ENCODE results near the gene MEDAG. TPM values are rescaled to one million over a fixed set of nuclear protein-coding genes. Genes with fewer than 3 reads are reported as not detected.

The MEDAG gene
- total and polyA plus RNA-seq, 8 donors, result 0.89 to 57.9 (median 7.5) TPM

GRCh38 chr13:30972888-30973377, 66.9 kb downstream of the MEDAG start:
- no peak for TF ChIP-seq CTCF (IDR thresholded peaks at IDR 0.05)
- TF ChIP-seq POLR2A (IDR thresholded peaks at IDR 0.05), result no peak
- TF ChIP-seq EP300 (IDR thresholded peaks at IDR 0.05), result no peak
- no peak for TF ChIP-seq POLR2AphosphoS5 (IDR thresholded peaks at IDR 0.05)
- H3K36me3 ChIP-seq, result no peaks in the 10 kb centered on the region
- intact Hi-C loops (cut with DNase I; ENCODE audit: low total_unique reads), result no loop called here
- WGBS, 5 donors, result 0 to 5% (median 2%) methylated on average over 1 of the region's 1 CpG
- no peaks in the 10 kb centered on the region for H3K27me3 ChIP-seq
- DNase-seq, result peak in 1 of 2 donors; percentile 85
- H3K9me3 ChIP-seq, result no peaks in the 10 kb centered on the region
- H3K4me3 ChIP-seq, result no peak overlapping the region
- peaks cover 0 to 11% (median 6%) of the 10 kb centered on the region in 4 donors for H3K4me1 ChIP-seq
- no peak overlapping the region for H3K27ac ChIP-seq

- H3K36me3 ChIP-seq, result no peaks in the 10 kb centered on the region
- no peaks in the 10 kb centered on the region for H3K9me3 ChIP-seq
- no peak for TF ChIP-seq CTCF (IDR thresholded peaks at IDR 0.05)
- no peak for TF ChIP-seq EP300 (IDR thresholded peaks at IDR 0.05)
- TF ChIP-seq POLR2AphosphoS5 (IDR thresholded peaks at IDR 0.05), result no peak
- TF ChIP-seq POLR2A (IDR thresholded peaks at IDR 0.05), result no peak
- intact Hi-C loops (cut with DNase I; ENCODE audit: low total_unique reads), result no loop called here
- peaks cover 0 to 8% (median 4%) of the 10 kb centered on the region in 3 donors for H3K27me3 ChIP-seq
- DNase-seq, result no peak
- WGBS, 5 donors, result 8 to 21% (median 11%) methylated on average over 2 of the region's 2 CpGs
- no peak overlapping the region for H3K4me3 ChIP-seq
- peaks cover 0 to 14% (median 6%) of the 10 kb centered on the region in 4 donors for H3K4me1 ChIP-seq
- no peak overlapping the region for H3K27ac ChIP-seq
Observed at GRCh38 chr13:30974350-30974749, 68.3 kb downstream of the MEDAG start.

Other genes with a start within 250 kb of the MEDAG start
- 1 to 10 TPM; 1.3 to 9.5 (median 2.9) TPM for gene ALOX5AP, start 170.7 kb upstream of the MEDAG start, total RNA-seq
- gene ALOX5AP, start 170.7 kb upstream of the MEDAG start, polyA plus RNA-seq, result 10 to 100 TPM in 2 of 3 donors, 1 to 10 TPM in 1; 7.4 to 36.4 (median 30.2) TPM
- not detected for gene TEX26, start 26.4 kb downstream of the MEDAG start, total RNA-seq
- gene TEX26, start 26.4 kb downstream of the MEDAG start, polyA plus RNA-seq, result under 1 TPM in 1 of 3 donors, not detected in 2; 0.50 TPM